Stimulated activated CD8-positive, alpha-beta memory T cell treated with anti-CD3 and anti-CD28 coated beads, Interleukin-12 subunit alpha, Interleukin-12 subunit beta, amount 100 ng/mL, for 24 hours (primary cell): ENCODE results near the gene SCARF1.
A peak's percentile ranks its signal among the peaks of the same experiment; 100 is the strongest.

Experiments
- DNase-seq: peaks from one replicate; pipeline ENCODE4 v3.0.0-alpha.2; 2020; ENCODE audit errors: extremely low read depth

SCARF1 gene

GRCh38 chr17:1648963-1649843 is 3.7 kb upstream of the SCARF1 start:
- peak; percentile 74 for DNase-seq

- no peak for DNase-seq
Observed at GRCh38 chr17:1648173-1648962, 2.8 kb upstream of the SCARF1 start.

- DNase-seq = no peak
Observed at GRCh38 chr17:1647802-1648171, 2.3 kb upstream of the SCARF1 start.

DNA sequence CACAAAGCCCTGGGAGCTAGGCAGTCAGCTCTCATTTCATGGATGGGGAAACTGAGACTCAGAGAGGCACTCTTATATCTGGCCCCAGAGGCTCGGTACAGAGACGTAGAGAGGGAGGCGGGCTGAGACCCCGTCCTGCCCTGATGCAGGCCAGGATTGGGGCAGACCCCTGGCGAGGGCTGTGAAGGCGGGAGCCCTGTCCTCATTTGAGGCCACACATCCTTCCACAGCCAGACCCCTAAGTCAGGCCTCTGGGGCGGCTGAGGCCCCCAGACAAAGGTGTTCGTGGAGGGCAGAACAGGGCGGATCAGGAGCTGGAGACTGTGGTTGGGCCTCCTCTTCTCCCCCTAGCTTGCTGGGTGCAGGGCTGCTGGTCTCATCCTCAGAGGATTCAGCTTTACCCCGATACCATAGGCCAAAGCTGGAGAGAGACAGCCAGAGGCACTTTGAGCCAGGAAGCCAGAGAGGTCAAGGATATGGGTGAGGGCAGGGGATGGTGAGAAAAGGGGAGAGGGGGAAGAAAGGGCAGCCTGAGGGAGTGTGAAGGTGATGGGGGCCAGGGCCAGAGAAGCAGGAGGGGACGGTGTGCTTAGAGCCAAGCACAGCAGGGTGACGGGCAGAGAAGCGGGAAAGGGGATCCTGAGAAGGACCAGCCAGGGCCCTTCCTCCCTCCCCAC is 805 bp upstream of the SCARF1 start:
- DNase-seq = no peak

DNA sequence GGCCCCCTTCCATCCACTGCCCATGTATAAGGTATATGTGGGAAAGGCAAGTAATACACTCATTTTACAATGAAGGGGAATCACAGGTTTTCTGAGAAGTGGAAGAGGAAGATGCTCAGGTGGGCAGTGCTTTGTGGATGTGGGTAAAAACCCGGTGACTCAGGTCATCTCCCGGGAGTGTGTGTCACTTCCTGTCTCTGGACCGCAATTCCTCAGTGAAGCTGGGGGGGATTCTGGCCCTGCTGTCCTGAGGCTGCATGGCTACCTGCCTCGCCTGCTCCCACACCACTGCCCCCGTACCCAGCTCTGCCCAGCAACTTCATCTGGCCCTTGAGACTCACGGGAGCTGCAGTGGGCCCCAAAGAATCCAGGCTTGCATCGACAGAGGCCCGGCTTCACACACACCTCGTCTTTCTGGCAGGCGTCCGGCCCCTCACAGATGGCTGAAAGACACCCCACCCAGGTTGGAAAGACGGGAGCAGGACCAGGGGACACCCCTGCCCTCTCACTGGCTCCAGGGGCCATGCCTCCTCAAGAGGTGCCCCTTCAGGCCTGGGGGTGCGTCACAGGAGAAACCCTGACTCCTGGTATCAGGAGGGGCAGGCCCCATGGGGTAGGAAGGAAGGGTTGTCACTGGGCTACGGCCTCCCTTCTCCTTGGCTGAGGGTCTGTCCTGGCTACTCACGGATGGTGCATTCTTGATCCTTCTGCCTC is 882 bp downstream of the SCARF1 start:
- DNase-seq = no peak

- DNase-seq = no peak
Observed at GRCh38 chr17:1643999-1644492, 1.5 kb downstream of the SCARF1 start.

- no peak for DNase-seq
Observed at GRCh38 chr17:1643293-1643998, 2.1 kb downstream of the SCARF1 start.

DNA sequence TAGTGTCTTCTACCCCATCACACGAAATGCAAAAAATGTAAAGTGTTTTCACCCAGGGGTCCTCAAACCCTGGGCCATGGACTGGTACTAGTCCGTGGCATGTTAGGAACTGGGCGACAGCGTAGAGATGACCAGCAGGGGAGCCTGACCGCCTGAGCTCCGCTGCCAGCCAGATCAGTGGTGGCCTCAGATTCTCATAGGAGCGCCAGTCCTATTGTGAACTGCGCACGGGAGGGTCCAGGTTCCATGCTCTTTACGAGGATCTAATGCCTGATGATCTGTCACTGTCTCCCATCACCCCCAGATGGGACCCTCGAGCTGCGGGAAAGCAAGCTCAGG is 4.5 kb downstream of the SCARF1 start:
- DNase-seq = no peak

- no peak for DNase-seq
Observed at GRCh38 chr17:1640329-1641064, 5.0 kb downstream of the SCARF1 start.

DNA sequence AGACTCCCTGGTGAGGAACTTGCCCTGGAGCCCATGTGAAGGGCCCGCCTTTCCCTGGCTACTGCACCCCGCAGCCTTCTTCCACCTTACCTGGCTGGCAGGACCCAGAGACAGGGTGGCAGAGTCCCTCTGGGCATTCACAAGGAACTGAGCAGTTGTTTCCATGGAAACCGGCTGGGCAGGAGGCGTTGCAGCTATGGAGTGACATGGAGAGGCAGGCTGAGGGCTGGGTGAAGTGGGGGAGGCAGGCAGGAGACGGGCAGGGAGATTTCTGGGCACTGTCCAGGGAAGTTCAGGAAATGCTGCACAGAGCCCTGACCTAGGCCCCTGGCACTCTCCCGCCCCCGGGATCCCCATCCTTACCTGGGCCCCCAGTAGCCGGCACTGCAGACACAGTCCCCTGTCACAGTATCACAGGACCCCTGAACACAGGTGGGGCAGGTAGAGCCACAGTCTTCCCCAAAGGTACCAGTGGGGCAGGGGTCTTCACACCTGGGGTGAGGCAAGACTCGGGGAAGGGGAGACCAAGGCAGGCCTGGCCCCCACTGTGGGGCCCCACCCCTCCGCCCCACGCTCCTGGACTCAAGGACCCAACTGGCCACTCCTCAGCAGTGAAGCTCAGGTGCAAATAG is 5.9 kb downstream of the SCARF1 start:
- DNase-seq = no peak

- no peak for DNase-seq
Observed at GRCh38 chr17:1638624-1639300, 6.8 kb downstream of the SCARF1 start.

DNA sequence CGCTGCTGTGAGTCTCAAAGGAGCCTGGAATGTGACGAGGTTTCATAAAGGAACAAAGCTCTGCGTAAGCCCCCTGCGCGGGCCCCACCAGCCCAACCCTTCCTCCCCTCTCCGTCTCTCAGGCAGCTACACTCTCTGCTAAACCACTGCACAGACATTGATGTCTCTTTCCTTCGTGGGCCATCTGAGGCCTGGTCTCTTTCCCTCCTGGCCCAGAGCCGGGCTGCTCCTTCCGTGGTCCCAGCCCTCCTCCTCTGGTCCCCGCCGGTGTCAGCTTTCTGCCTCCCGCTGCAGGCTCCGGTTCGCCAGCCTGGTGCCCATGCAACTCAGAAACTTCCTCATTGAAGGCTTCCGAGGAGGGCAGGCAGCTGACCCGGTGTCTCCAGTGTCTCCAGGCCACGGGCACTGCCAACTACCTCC is 7.4 kb downstream of the SCARF1 start:
- DNase-seq = no peak

GRCh38 chr17:1636732-1637285 is 8.7 kb downstream of the SCARF1 start:
- no peak for DNase-seq

GRCh38 chr17:1635675-1636465 is 9.7 kb downstream of the SCARF1 start:
- no peak for DNase-seq

GRCh38 chr17:1634841-1635650 is 10.5 kb downstream of the SCARF1 start:
- DNase-seq = no peak

GRCh38 chr17:1630662-1631061 is 14.9 kb downstream of the SCARF1 start:
- no peak for DNase-seq
